ENCODE data around the gene RPS6KB2. TPM values are rescaled to one million over a fixed set of nuclear protein-coding genes. Genes with fewer than 3 reads are reported as not detected.

The RPS6KB2 gene
- total and polyA plus RNA-seq, 9 of the 15 experiments (the other 6 are each of a cell fraction or from before 2014, with no cell fraction given), result 0.42 to 122 (median 82.6) TPM

GRCh38 chr11:67482275-67482826 is 54.1 kb downstream of the RPS6KB2 start:
- ChIA-PET POLR2A (interaction anchor here (0.7 to 1.0 kb wide), 7 partner anchors 10 to 148 kb away, joined by 3 to 5 read pairs (median 3); partner anchors contain the start of gene PPP1CA), CTCF (ENCODE audit: low intra/inter-chr PET ratio) (interaction anchor here (0.7 kb wide), 1 partner anchor 446 kb away, joined by 3 read pairs; no protein-coding TSS in a partner anchor)
- ATAC-seq, result peak; percentile 7
- Histone ChIP-seq H4K20me1 (replicated peaks; ENCODE audit: control insufficient read depth, insufficient read depth, low read length) (no peaks in the 10 kb centered on the region), H3K4me3 (peak overlapping the region; percentile 49), H3K4me2 (ENCODE audit: insufficient read depth, low read length) (peak overlapping the region; percentile 78), H3K27me3 (ENCODE audit: control insufficient read depth in 2 of 2, insufficient read depth in 2 of 2, low read length in 2 of 2) (no peaks in the 10 kb centered on the region), H3K79me2 (ENCODE audit: control insufficient read depth, insufficient read depth, low read length) (peaks cover 31% of the 10 kb centered on the region), H3K36me3 (ENCODE audit: control insufficient read depth, insufficient read depth, low read length) (peaks cover 3% of the 10 kb centered on the region; the same call in 1 of the 3 replicates), H2AFZ (ENCODE audit: low read depth, low read length) (peak overlapping the region; percentile 90), H3K4me1 (replicated peaks in 1 of 2; ENCODE audit: control insufficient read depth in 2 of 2, insufficient read depth in 2 of 2, low read length in 2 of 2) (peaks cover 33 to 52% of the 10 kb centered on the region in 2 experiments), H3K9me1 (ENCODE audit: control insufficient read depth, insufficient read depth, low read length) (no peaks in the 10 kb centered on the region), H3K9me3 (replicated peaks; ENCODE audit: control insufficient read depth, insufficient read depth, low read depth, low read length) (no peaks in the 10 kb centered on the region), H3K27ac (ENCODE audit: extremely low read depth, low read depth, low read length) (peak overlapping the region; percentile 73), H3K9ac (ENCODE audit: insufficient read depth in 1 of 2, low read depth in 2 of 2, low read length in 2 of 2) (peak overlapping the region; percentile 61 to 87)
- no peak for DNase-seq (ENCODE audit: extremely low read depth in 1 of 4, low spot score in 3 of 4)
- in situ Hi-C loops (cut with MboI), result no loop called here
- WGBS (ENCODE audit: insufficient coverage, low coverage, missing lambda C conversion rate), result 24% methylated on average over 19 of the region's 19 CpGs
- FAIRE-seq, result no peak
- intact Hi-C loops (cut with micrococcal nuclease), result loop anchor here (1.0 to 5.0 kb wide), 2 partner anchors 22 to 80 kb away; partner anchors contain the start of genes PPP1CA and TBC1D10C
- TSS peak; percentile 98 for BruUV-seq (replicated peaks)
- no peak for TF ChIP-seq KLF1 (tag; IDR thresholded peaks at IDR 0.05)
- TF ChIP-seq COPS2 (conservative IDR thresholded peaks at IDR 0.05), result no peak
- no peak for TF ChIP-seq HINFP (tag; conservative IDR thresholded peaks at IDR 0.05; ENCODE audit: low read depth)
- TF ChIP-seq CBX8 (IDR thresholded peaks at IDR 0.05; ENCODE audit: borderline replicate concordance, extremely low read depth, low read depth, low read length, poor library complexity, severe bottlenecking), result no peak
- TF ChIP-seq FOSL1 (tag; conservative IDR thresholded peaks at IDR 0.05), result peak; percentile 57; the same call in 1 of the 2 replicates
- TF ChIP-seq MBD1 (CRISPR knock-in tag; IDR thresholded peaks at IDR 0.05), result 0 out of 2 replicates have a peak, but pooled peaks have one; percentile 37
- no peak for TF ChIP-seq ETV6 (IDR thresholded peaks at IDR 0.05; ENCODE audit: borderline replicate concordance in 1 of 2, low read depth in 2 of 2, low read length in 1 of 2)
- no peak for TF ChIP-seq ETV6 (CRISPR knock-in tag; IDR thresholded peaks at IDR 0.05; ENCODE audit: borderline replicate concordance)
- TF ChIP-seq SAFB (IDR thresholded peaks at IDR 0.05; ENCODE audit: borderline replicate concordance, low read depth, low read length), result no peak
- TF ChIP-seq SFPQ (IDR thresholded peaks at IDR 0.05; ENCODE audit: low read depth, low read length), result no peak
- no peak for TF ChIP-seq MBD2 (IDR thresholded peaks at IDR 0.05; ENCODE audit: borderline replicate concordance, low read depth)
- no peak for TF ChIP-seq E2F6 (IDR thresholded peaks at IDR 0.05; ENCODE audit: borderline replicate concordance in 1 of 2, extremely low read depth in 1 of 2, insufficient read depth in 1 of 2, insufficient read length in 1 of 2, low read depth in 1 of 2, low read length in 1 of 2, poor library complexity in 1 of 2, severe bottlenecking in 1 of 2)
- TF ChIP-seq FOXJ3 (CRISPR knock-in tag; IDR thresholded peaks at IDR 0.05), result no peak
- peak; percentile 27; the same call in 1 of the 2 replicates for TF ChIP-seq DPF2 (IDR thresholded peaks at IDR 0.05)

All from K562 (cell line).